Measurements from ENCODE around the gene FBXO4.

The FBXO4 gene

GRCh38 chr5:41960481-41960880 lies 35.4 kb downstream of the FBXO4 start:
- H3K4me3 ChIP-seq (ENCODE audit: low read length), result no peak overlapping the region
- TF ChIP-seq, protein P1, sequence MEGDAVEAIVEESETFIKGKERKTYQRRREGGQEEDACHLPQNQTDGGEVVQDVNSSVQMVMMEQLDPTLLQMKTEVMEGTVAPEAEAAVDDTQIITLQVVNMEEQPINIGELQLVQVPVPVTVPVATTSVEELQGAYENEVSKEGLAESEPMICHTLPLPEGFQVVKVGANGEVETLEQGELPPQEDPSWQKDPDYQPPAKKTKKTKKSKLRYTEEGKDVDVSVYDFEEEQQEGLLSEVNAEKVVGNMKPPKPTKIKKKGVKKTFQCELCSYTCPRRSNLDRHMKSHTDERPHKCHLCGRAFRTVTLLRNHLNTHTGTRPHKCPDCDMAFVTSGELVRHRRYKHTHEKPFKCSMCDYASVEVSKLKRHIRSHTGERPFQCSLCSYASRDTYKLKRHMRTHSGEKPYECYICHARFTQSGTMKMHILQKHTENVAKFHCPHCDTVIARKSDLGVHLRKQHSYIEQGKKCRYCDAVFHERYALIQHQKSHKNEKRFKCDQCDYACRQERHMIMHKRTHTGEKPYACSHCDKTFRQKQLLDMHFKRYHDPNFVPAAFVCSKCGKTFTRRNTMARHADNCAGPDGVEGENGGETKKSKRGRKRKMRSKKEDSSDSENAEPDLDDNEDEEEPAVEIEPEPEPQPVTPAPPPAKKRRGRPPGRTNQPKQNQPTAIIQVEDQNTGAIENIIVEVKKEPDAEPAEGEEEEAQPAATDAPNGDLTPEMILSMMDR (IDR thresholded peaks at IDR 0.05; ENCODE audit: insufficient read depth, low read depth, low read length, missing control alignments), result no peak
- no peak for DNase-seq (ENCODE audit: low read depth)

- TF ChIP-seq, protein P1 (IDR thresholded peaks at IDR 0.05; ENCODE audit: insufficient read depth, low read depth, low read length, missing control alignments), result no peak
- DNase-seq (ENCODE audit: low read depth), result no peak
- H3K4me3 ChIP-seq (ENCODE audit: low read length), result no peak overlapping the region
Observed at GRCh38 chr5:41961736-41962135, 36.7 kb downstream of the FBXO4 start.

DNA sequence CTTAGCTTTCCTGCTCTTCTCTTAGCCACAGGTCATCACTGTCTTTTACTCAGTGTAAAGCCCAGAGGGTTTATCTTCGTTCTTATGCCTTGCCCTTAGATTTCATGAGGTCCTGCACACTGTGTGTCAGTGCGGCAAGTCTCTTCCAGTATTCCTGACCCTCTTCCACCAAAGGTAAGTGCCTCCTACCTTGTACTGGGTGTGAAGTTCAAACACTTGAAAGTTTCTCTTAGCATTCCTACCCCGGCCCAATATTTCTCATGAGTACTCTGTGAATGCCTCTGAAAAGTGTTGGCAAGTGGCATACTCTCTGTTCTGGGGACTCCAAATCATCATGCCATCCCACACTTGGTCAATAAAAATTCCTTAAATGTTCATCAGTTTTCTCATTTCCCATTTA lies 37.4 kb downstream of the FBXO4 start:
- DNase-seq (ENCODE audit: low read depth), result no peak
- H3K4me3 ChIP-seq (ENCODE audit: low read length), result no peak overlapping the region
- TF ChIP-seq, protein P1 (IDR thresholded peaks at IDR 0.05; ENCODE audit: insufficient read depth, low read depth, low read length, missing control alignments), result no peak

- TF ChIP-seq, protein P1 (IDR thresholded peaks at IDR 0.05; ENCODE audit: insufficient read depth, low read depth, low read length, missing control alignments), result no peak
- DNase-seq (ENCODE audit: low read depth), result no peak
- H3K4me3 ChIP-seq (ENCODE audit: low read length), result no peak overlapping the region
Observed at GRCh38 chr5:41966401-41967105, 41.5 kb downstream of the FBXO4 start.

DNA sequence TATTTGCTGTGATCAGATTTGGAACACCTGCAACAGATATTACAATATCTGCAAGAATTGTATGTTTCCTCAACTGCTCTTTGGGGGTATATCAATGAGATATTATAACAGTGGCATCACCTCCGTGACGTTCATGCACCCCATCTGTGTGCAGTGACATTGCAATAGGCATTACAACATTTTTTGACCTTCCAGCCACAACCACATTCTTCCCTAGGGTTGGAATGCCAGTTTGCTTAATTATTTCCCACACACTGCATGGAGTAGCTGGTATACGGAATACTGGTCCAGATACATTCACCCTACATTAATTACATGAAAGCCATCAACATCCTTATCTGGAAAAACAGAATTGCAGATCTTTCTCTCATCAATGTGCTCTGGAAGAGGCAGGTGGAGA lies 42.3 kb downstream of the FBXO4 start:
- H3K4me3 ChIP-seq (ENCODE audit: low read length), result no peak overlapping the region
- no peak for DNase-seq (ENCODE audit: low read depth)
- TF ChIP-seq, protein P1 (IDR thresholded peaks at IDR 0.05; ENCODE audit: insufficient read depth, low read depth, low read length, missing control alignments), result no peak

DNA sequence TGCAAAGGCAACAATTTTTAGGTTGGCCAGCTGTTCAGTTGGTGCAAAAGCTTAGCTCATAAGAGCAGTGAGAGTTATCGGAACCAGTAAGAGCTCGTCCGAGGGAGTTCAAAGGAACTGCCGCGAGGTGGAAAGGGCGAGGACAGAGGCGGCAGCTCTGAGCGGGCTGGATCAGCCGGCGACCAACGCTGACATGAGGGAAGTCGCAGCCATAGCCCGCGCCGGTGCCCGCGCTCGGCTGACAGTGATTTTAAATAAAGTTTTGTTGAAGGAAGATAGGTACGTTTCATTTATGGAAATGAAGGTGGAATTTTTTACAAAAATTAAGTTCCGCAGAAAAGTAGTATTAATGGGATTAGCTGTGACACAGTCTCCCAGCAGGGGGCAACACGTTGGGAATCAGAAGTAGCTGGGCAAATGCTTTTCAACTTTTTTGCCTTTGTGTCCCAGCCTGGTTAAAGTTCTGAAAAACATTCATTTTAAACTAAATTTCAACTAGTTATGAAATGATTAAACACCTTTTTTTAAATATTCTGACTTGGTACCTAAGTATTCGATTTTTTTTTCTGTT lies 43.2 kb downstream of the FBXO4 start:
- TF ChIP-seq, protein P1 (IDR thresholded peaks at IDR 0.05; ENCODE audit: insufficient read depth, low read depth, low read length, missing control alignments), result no peak
- H3K4me3 ChIP-seq (ENCODE audit: low read length), result no peak overlapping the region
- DNase-seq (ENCODE audit: low read depth), result no peak

GRCh38 chr5:41973087-41973486 lies 48.0 kb downstream of the FBXO4 start:
- TF ChIP-seq, protein P1 (IDR thresholded peaks at IDR 0.05; ENCODE audit: insufficient read depth, low read depth, low read length, missing control alignments), result no peak
- no peak overlapping the region for H3K4me3 ChIP-seq (ENCODE audit: low read length)
- DNase-seq (ENCODE audit: low read depth), result no peak
